Prostate gland (tissue), 2 donors: ENCODE results near the gene BNIP5. TPM values are rescaled to one million over a fixed set of nuclear protein-coding genes. Genes with fewer than 3 reads are reported as not detected.

Source experiments
- DNase-seq: peaks from one replicate; pipeline ENCODE4 v3.0.0-alpha.2; 2019; ENCODE audit warnings: low spot score
- H3K27ac ChIP-seq, 2 donors: fragments of 200-600 bp; sonication (generic); 2 replicates each; pipeline ENCODE4 v1.5.1; 2017 to 2019
- H3K27me3 ChIP-seq: fragments of 200-600 bp; sonication (generic); replicated peaks from 2 replicates; pipeline ENCODE4 v1.5.1; 2019; ENCODE audit not compliant: insufficient read depth
- H3K36me3 ChIP-seq, 2 donors: fragments of 200-600 bp; sonication (generic); 1 replicate in 1 of 2; 2 replicates in 1 of 2; pipeline versions ENCODE4 v1.5.1 to v1.8.1; 2017 to 2019
- H3K4me1 ChIP-seq: fragments of 200-600 bp; sonication (generic); replicated peaks from 2 replicates; pipeline ENCODE4 v1.5.1; 2019
- H3K4me3 ChIP-seq, 2 donors: fragments of 200-600 bp; sonication (generic); 2 replicates each; pipeline ENCODE4 v1.5.1; 2017 to 2019
- H3K9me3 ChIP-seq: fragments of 200-600 bp; sonication (generic); 2 replicates; pipeline ENCODE4 v1.5.1; 2017
- CTCF ChIP-seq, 4 experiments: fragments of 200-600 bp in 2 of 4; fragments of 450-650 bp in 2 of 4; sonication (generic) in 2 of 4; IDR thresholded peaks; 1 replicate in 3 of 4; 2 replicates in 1 of 4; pipeline ENCODE4 v1.5.1; 2016 to 2019; ENCODE audit warnings: antibody characterized with exemption in 4 of 4, mild to moderate bottlenecking in 2 of 4, moderate library complexity in 2 of 4
- POLR2A ChIP-seq: fragments of 450-650 bp; IDR thresholded peaks from one replicate; pipeline ENCODE4 v1.6.1; 2016; ENCODE audit warnings: antibody characterized with exemption, mild to moderate bottlenecking
- POLR2AphosphoS5 ChIP-seq: sonication (generic); formaldehyde crosslinking; IDR thresholded peaks from one replicate; pipeline ENCODE4 v1.6.1; 2017; ENCODE audit warnings: antibody characterized with exemption
- WGBS: methylation state at CpG from one replicate; pipeline ENCODE4 v1.1.5; 2018; 5-methylcytosine and 5-hydroxymethylcytosine counted together
- intact Hi-C: fragments of 100-400 bp; cut with DNase I; formaldehyde crosslinking; loops from one replicate; pipeline ENCODE4 v1.14.2; 2022
- total RNA-seq, 2 donors: library from RNA; depleted of rRNA; stranded (reverse); fragments of >200 nt; gene quantifications; one replicate each; pipeline ENCODE4 v1.1.0, GENCODE V29; 2016

BNIP5 gene
- total RNA-seq, 2 donors from 2014 or later, result 0.34 TPM; not detected in 1

GRCh38 chr6:36283608-36284007, 53.1 kb downstream of the BNIP5 start:
- no peak overlapping the region for H3K27ac ChIP-seq
- intact Hi-C loops, result no loop called here
- TF ChIP-seq POLR2AphosphoS5 (no peak), CTCF (IDR thresholded peaks at IDR 0.05) (no peak)
- 81% methylated on average over 1 of the region's 1 CpG for WGBS
- no peaks in the 10 kb centered on the region for H3K36me3 ChIP-seq
- H3K4me1 ChIP-seq, result no peaks in the 10 kb centered on the region
- no peaks in the 10 kb centered on the region for H3K9me3 ChIP-seq
- no peak for DNase-seq
- no peak overlapping the region for H3K4me3 ChIP-seq
- no peaks in the 10 kb centered on the region for H3K27me3 ChIP-seq

GRCh38 chr6:36280983-36281382, 55.7 kb downstream of the BNIP5 start:
- Histone ChIP-seq H3K27me3 (no peaks in the 10 kb centered on the region), H3K9me3 (no peaks in the 10 kb centered on the region), H3K36me3 (no peaks in the 10 kb centered on the region), H3K4me1 (no peaks in the 10 kb centered on the region), H3K4me3 (no peak overlapping the region), H3K27ac (no peak overlapping the region)
- 91% methylated on average over 4 of the region's 4 CpGs for WGBS
- no peak for DNase-seq
- TF ChIP-seq POLR2A, result no peak
- no peak for TF ChIP-seq CTCF (IDR thresholded peaks at IDR 0.05)
- intact Hi-C loops, result no loop called here

GRCh38 chr6:36280467-36280866, 56.2 kb downstream of the BNIP5 start:
- H3K4me1 ChIP-seq, result no peaks in the 10 kb centered on the region
- intact Hi-C loops, result no loop called here
- whole genome bisulfite sequencing, result 75% methylated on average over 3 of the region's 3 CpGs

GRCh38 chr6:36277946-36278470, 58.7 kb downstream of the BNIP5 start:
- no peaks in the 10 kb centered on the region for H3K27me3 ChIP-seq
- no peak overlapping the region for H3K27ac ChIP-seq
- TF ChIP-seq CTCF (IDR thresholded peaks at IDR 0.05), result no peak
- no peak for TF ChIP-seq POLR2A
- no peak for TF ChIP-seq POLR2AphosphoS5
- no peaks in the 10 kb centered on the region for H3K36me3 ChIP-seq
- H3K4me3 ChIP-seq, result no peak overlapping the region
- no peaks in the 10 kb centered on the region for H3K4me1 ChIP-seq
- no peaks in the 10 kb centered on the region for H3K9me3 ChIP-seq
- 68% methylated on average over 2 of the region's 2 CpGs for WGBS
- DNase-seq, result no peak
- intact Hi-C loops, result no loop called here

More at GRCh38 chr6:36280467-36280866, 56.2 kb downstream of the BNIP5 start:
- no peak for DNase-seq
- TF ChIP-seq POLR2AphosphoS5, result no peak
- no peak for TF ChIP-seq CTCF (IDR thresholded peaks at IDR 0.05)
- TF ChIP-seq POLR2A, result no peak
- Histone ChIP-seq H3K27me3 (no peaks in the 10 kb centered on the region), H3K4me3 (no peak overlapping the region), H3K9me3 (no peaks in the 10 kb centered on the region), H3K36me3 (no peaks in the 10 kb centered on the region), H3K27ac (no peak overlapping the region)

- WGBS, result 75% methylated on average over 13 of the region's 13 CpGs
- H3K27me3 ChIP-seq, result no peaks in the 10 kb centered on the region
- DNase-seq, result no peak
- H3K36me3 ChIP-seq, result no peaks in the 10 kb centered on the region
- no peaks in the 10 kb centered on the region for H3K9me3 ChIP-seq
- TF ChIP-seq POLR2A, result no peak
- TF ChIP-seq POLR2AphosphoS5, result no peak
- no peak for TF ChIP-seq CTCF (IDR thresholded peaks at IDR 0.05)
- intact Hi-C loops, result no loop called here
- H3K4me1 ChIP-seq, result no peaks in the 10 kb centered on the region
- no peak overlapping the region for H3K4me3 ChIP-seq
- no peak overlapping the region for H3K27ac ChIP-seq
Measured at GRCh38 chr6:36276581-36277536, 59.8 kb downstream of the BNIP5 start.
